H1 (cell line): ENCODE measurements around the gene HSF5. TPM values are rescaled to one million over a fixed set of nuclear protein-coding genes. Genes with fewer than 3 reads are reported as not detected.

ENCODE experiments used
- CBX8 ChIP-seq: fragments of 300-800, 300-1000 bp; sonication (generic); IDR thresholded peaks from 2 replicates; pipeline ENCODE4 v1.7.1; 2016; ENCODE audit warnings: low read depth, low read length, borderline replicate concordance
- JUN ChIP-seq: IDR thresholded peaks from 2 replicates; pipeline ENCODE4 v1.6.1; 2011; ENCODE audit warnings: low read depth, mild to moderate bottlenecking, improper control_type of control experiment, low read length
- POLR2AphosphoS5 ChIP-seq: IDR thresholded peaks from 2 replicates; pipeline ENCODE4 v1.6.1; 2011; ENCODE audit warnings: low read depth, low read length
- POU5F1 ChIP-seq: IDR thresholded peaks from 2 replicates; pipeline ENCODE4 v1.6.1; 2011; ENCODE audit warnings: low read depth, mild to moderate bottlenecking, low read length, moderate library complexity
- SAP30 ChIP-seq: fragments of 300-600 bp; sonication (generic); IDR thresholded peaks from 2 replicates; pipeline ENCODE4 v1.7.1; 2012; ENCODE audit warnings: low read length, moderate library complexity, mild to moderate bottlenecking, inconsistent platforms; ENCODE audit not compliant: insufficient read depth, insufficient replicate concordance
- TAF1 ChIP-seq: IDR thresholded peaks from 2 replicates; pipeline ENCODE4 v1.6.1; 2011; ENCODE audit warnings: mild to moderate bottlenecking, low read depth, low read length
- TBP ChIP-seq: IDR thresholded peaks from 2 replicates; pipeline ENCODE4 v1.6.1; 2011; ENCODE audit warnings: low read depth, low read length, improper control_type of control experiment
- polyA plus RNA-seq, 7 experiments: library from polyadenylated mRNA; depleted of rRNA in 3 of 7; stranded (reverse) in 5 of 7; unstranded in 2 of 7; fragments of >200 nt in 5 of 7; fragments of 200-250 nt in 2 of 7; gene quantifications; 1 replicate in 5 of 7; 2 replicates in 1 of 7; 4 replicates in 1 of 7; pipeline versions ENCODE4 v1.2.1 to v1.2.3, GENCODE V29; 2011 to 2013; ENCODE audit warnings: missing spikeins in 2 of 7, mixed read lengths in 2 of 7
- total RNA-seq: library from RNA; stranded (reverse); fragmentation: NEBNext Ultra II Directional; extraction: Animal tissue kit (Norgen Biotek cat#: 25700); gene quantifications from 2 replicates; pipeline ENCODE4 v1.2.1, GENCODE V29; 2021
- TF ChIP-seq, protein P1 (sequence below): IDR thresholded peaks from 2 replicates; pipeline ENCODE4 v1.6.1; 2012; ENCODE audit warnings: inconsistent platforms
- TF ChIP-seq, protein P2 (sequence below): IDR thresholded peaks from 2 replicates; pipeline ENCODE4 v1.6.1; 2011; ENCODE audit warnings: low read depth, mild to moderate bottlenecking, low read length; ENCODE audit not compliant: insufficient read depth

Gene HSF5
- total and polyA plus RNA-seq, 2 of the 8 experiments (the other 6 are each of a cell fraction or from before 2014, with no cell fraction given), result not detected

DNA sequence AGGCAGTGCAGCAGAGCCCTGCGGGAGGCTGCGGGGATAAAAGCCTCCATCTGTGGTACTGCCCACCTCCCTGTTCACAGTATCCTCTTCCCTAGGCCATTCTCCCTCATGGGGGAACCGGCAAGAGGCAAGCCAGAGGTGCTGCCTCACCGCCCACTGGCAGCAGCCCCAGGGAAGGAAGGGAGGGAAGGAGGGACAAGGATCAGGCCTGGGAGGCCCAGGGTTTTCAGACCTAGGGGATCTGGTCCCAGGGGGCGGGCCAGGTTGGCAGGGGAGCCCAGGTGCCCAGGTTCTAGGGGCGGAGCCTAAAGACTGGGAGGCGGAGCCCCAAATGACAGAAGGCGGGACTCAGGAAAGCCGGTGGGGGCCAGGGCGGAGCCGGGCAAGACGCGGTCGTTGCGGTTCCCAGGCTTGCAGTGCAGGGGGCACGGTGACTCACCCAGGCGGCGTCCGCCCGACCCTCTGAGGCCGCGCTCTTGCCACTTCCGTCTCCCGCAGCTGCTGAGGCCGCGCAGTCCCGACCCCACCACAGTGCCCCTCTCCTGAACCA, 29.2 kb upstream of the HSF5 start (continued):
- TF ChIP-seq POU5F1 (no peak), POLR2AphosphoS5 (peak; percentile 73; the same call in 1 of the 2 replicates), SAP30 (peak; percentile 35), CBX8 (no peak), TAF1 (peak; percentile 58; the same call in 1 of the 2 replicates), JUN (peak; percentile 58; the same call in 1 of the 2 replicates), TBP (peak; percentile 51; the same call in 1 of the 2 replicates)
- TF ChIP-seq, protein P1, sequence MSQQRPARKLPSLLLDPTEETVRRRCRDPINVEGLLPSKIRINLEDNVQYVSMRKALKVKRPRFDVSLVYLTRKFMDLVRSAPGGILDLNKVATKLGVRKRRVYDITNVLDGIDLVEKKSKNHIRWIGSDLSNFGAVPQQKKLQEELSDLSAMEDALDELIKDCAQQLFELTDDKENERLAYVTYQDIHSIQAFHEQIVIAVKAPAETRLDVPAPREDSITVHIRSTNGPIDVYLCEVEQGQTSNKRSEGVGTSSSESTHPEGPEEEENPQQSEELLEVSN, result no peak
- TF ChIP-seq, protein P2, sequence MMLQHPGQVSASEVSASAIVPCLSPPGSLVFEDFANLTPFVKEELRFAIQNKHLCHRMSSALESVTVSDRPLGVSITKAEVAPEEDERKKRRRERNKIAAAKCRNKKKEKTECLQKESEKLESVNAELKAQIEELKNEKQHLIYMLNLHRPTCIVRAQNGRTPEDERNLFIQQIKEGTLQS, result peak; percentile 26; the same call in 1 of the 2 replicates
